HG02970 (cell line): ENCODE measurements around the gene AP3B1.
"Not testable (repeated sequence)": the region's sequence is repeated elsewhere in the genome, so short reads cannot be mapped to it uniquely, and the experiment has no call there.

ENCODE experiments used
- ATAC-seq: cut with Tn5 transposase; IDR thresholded peaks from one replicate; pipeline ENCODE4 v1.9.1; 2021; ENCODE audit warnings: mild to moderate bottlenecking, moderate library complexity, moderate number of reproducible peaks; ENCODE audit not compliant: unreplicated experiment, low FRiP score

AP3B1 gene

GRCh38 chr5:78170335-78170734 lies 124.2 kb downstream of the AP3B1 start:
- ATAC-seq: not testable (repeated sequence)

GRCh38 chr5:78162253-78162862 lies 132.1 kb downstream of the AP3B1 start:
- ATAC-seq: no peak

GRCh38 chr5:78157001-78157400 lies 137.5 kb downstream of the AP3B1 start:
- no peak for ATAC-seq

- no peak for ATAC-seq
Measured at GRCh38 chr5:78151594-78152271, 142.8 kb downstream of the AP3B1 start.

- ATAC-seq: no peak
Measured at GRCh38 chr5:78137290-78137689, 157.2 kb downstream of the AP3B1 start.

GRCh38 chr5:78133423-78133822 lies 161.1 kb downstream of the AP3B1 start:
- no peak for ATAC-seq

- no peak for ATAC-seq
Measured at GRCh38 chr5:78132507-78132906, 162.0 kb downstream of the AP3B1 start.

GRCh38 chr5:78129597-78129996 lies 164.9 kb downstream of the AP3B1 start:
- no peak for ATAC-seq

GRCh38 chr5:78127875-78128274 lies 166.6 kb downstream of the AP3B1 start:
- no peak for ATAC-seq

- ATAC-seq: no peak
Measured at GRCh38 chr5:78126536-78126935, 168.0 kb downstream of the AP3B1 start.

GRCh38 chr5:78116167-78116566 lies 178.3 kb downstream of the AP3B1 start:
- ATAC-seq: no peak

GRCh38 chr5:78113689-78114264 lies 180.7 kb downstream of the AP3B1 start:
- ATAC-seq: no peak

- ATAC-seq: no peak
Measured at GRCh38 chr5:78112931-78113330, 181.6 kb downstream of the AP3B1 start.

- ATAC-seq: peak; percentile 49
Measured at GRCh38 chr5:78109891-78110324, 184.6 kb downstream of the AP3B1 start.

GRCh38 chr5:78108564-78108963 lies 185.9 kb downstream of the AP3B1 start:
- no peak for ATAC-seq

- ATAC-seq: no peak
Measured at GRCh38 chr5:78103232-78103918, 191.1 kb downstream of the AP3B1 start.

GRCh38 chr5:78102500-78102899 lies 192.0 kb downstream of the AP3B1 start:
- ATAC-seq: no peak

- ATAC-seq: no peak
Measured at GRCh38 chr5:78095125-78095524, 199.4 kb downstream of the AP3B1 start.

- no peak for ATAC-seq
Measured at GRCh38 chr5:78090002-78090401, 204.5 kb downstream of the AP3B1 start.

- ATAC-seq: no peak
Measured at GRCh38 chr5:78078858-78079257, 215.6 kb downstream of the AP3B1 start.

- ATAC-seq: no peak
Measured at GRCh38 chr5:78077369-78078068, 217.0 kb downstream of the AP3B1 start.
